ENCODE data around the gene PDE6A.

Gene PDE6A

DNA sequence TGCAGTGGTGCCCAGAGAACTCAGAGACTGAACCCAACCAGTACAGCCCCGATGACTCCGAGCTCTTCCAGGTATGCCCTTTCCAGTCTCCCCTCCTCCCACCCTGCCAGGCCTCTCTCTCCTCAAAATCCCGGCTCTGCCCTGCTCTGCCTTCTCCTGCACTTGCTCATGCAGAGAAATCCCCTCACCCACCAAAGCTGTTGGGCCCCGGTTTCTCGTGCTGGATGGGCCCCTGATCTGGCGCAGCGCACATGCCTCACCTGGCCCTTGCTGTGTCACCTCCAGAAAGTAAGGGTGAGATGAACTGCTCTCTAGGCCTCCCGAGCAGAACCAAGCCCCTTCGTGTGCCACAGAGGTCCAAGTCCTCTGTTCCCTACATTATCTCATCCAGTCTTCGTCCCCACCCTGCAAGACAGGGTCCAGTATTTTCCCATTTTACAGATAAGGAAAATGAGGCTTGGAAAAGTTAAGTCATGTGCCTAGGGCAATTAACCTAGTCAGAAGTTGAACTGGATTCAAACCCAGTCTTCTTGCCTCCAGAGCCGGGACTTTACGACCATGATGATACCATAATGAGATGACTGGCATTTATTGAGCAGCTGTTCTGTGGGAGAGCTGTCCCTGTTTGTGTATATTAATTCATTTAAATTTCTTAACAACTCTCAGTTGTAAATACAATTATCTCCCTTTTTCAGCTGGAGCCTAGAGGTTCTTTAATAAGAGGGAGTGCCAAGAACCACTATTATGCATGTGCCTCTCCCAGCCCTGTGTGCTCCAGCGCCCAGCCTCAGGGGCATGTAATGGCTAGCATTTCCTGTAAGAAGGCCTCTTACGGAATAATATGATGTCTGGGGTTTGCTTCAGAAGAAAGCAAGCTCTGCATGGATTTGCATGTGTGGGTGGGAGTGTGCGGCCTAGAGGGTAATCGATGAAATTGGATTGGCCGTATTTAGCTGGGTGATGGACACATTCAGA is 123.8 kb downstream of the PDE6A start:
- TF ChIP-seq, protein P1, sequence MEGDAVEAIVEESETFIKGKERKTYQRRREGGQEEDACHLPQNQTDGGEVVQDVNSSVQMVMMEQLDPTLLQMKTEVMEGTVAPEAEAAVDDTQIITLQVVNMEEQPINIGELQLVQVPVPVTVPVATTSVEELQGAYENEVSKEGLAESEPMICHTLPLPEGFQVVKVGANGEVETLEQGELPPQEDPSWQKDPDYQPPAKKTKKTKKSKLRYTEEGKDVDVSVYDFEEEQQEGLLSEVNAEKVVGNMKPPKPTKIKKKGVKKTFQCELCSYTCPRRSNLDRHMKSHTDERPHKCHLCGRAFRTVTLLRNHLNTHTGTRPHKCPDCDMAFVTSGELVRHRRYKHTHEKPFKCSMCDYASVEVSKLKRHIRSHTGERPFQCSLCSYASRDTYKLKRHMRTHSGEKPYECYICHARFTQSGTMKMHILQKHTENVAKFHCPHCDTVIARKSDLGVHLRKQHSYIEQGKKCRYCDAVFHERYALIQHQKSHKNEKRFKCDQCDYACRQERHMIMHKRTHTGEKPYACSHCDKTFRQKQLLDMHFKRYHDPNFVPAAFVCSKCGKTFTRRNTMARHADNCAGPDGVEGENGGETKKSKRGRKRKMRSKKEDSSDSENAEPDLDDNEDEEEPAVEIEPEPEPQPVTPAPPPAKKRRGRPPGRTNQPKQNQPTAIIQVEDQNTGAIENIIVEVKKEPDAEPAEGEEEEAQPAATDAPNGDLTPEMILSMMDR (IDR thresholded peaks at IDR 0.05; ENCODE audit: borderline replicate concordance, control extremely low read depth, extremely low read depth, insufficient read depth, missing control alignments) = no peak
- in situ Hi-C loops (cut with MboI; ENCODE audit: low sequenced_read_pairs, unreplicated experiment) = loop anchor here (10.0 kb wide), 1 partner anchor 156 kb away; no protein-coding TSS in a partner anchor
- no peak for DNase-seq (ENCODE audit: low spot score)

DNA sequence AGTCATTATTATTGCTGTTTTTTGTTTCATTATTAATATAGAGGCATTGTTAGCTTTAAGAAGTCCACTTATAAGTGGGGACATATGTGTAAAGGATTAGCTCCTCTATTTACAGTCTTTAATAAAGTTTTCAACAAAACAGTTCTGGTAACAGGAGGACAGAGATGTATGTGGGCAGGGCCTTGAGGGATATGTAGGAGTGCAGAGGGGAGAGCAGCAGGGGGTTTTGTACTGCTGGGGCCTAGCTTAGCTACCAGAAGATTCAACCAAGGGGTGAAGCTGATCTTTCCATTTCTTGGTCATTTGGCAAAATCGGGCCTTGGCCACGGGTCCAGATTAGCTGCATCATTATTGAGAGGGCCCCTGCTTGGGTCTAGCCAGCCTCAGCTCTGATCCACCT is 124.6 kb downstream of the PDE6A start:
- in situ Hi-C loops (cut with MboI; ENCODE audit: low sequenced_read_pairs, unreplicated experiment) = loop anchor here (10.0 kb wide), 1 partner anchor 155 kb away; no protein-coding TSS in a partner anchor
- TF ChIP-seq, protein P1 (IDR thresholded peaks at IDR 0.05; ENCODE audit: borderline replicate concordance, control extremely low read depth, extremely low read depth, insufficient read depth, missing control alignments) = no peak
- DNase-seq (ENCODE audit: low spot score) = no peak

- in situ Hi-C loops (cut with MboI; ENCODE audit: low sequenced_read_pairs, unreplicated experiment) = no loop called here
- DNase-seq (ENCODE audit: low spot score) = no peak
- TF ChIP-seq, protein P1 (IDR thresholded peaks at IDR 0.05; ENCODE audit: borderline replicate concordance, control extremely low read depth, extremely low read depth, insufficient read depth, missing control alignments) = no peak
These were observed 126.5 kb downstream of the PDE6A start for GRCh38 chr5:149818116-149818515.

- in situ Hi-C loops (cut with MboI; ENCODE audit: low sequenced_read_pairs, unreplicated experiment) = no loop called here
- DNase-seq (ENCODE audit: low spot score) = no peak
- TF ChIP-seq, protein P1 (IDR thresholded peaks at IDR 0.05; ENCODE audit: borderline replicate concordance, control extremely low read depth, extremely low read depth, insufficient read depth, missing control alignments) = no peak
These were observed 127.0 kb downstream of the PDE6A start for GRCh38 chr5:149817539-149818060.

DNA sequence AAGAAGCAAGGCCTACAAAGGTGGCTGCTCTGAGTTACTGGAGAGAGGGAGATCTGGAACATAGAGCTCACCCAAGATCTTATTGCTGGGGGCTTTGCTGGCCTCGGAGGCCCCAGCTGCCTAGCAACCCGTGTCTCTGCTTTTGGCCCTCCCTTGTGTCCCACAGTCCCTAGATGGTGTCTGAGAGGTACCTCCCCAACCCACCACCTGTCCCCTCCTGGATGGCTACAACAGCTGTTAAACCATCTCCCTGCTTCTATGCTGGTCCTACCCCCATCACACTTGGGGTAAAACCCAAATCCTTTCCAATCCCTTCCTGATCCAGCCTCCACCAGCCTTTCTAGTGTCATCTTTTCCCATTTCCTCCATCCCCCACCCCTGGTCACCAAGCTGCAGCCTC is 127.9 kb downstream of the PDE6A start:
- in situ Hi-C loops (cut with MboI; ENCODE audit: low sequenced_read_pairs, unreplicated experiment) = no loop called here
- DNase-seq (ENCODE audit: low spot score) = no peak
- TF ChIP-seq, protein P1 (IDR thresholded peaks at IDR 0.05; ENCODE audit: borderline replicate concordance, control extremely low read depth, extremely low read depth, insufficient read depth, missing control alignments) = no peak

DNA sequence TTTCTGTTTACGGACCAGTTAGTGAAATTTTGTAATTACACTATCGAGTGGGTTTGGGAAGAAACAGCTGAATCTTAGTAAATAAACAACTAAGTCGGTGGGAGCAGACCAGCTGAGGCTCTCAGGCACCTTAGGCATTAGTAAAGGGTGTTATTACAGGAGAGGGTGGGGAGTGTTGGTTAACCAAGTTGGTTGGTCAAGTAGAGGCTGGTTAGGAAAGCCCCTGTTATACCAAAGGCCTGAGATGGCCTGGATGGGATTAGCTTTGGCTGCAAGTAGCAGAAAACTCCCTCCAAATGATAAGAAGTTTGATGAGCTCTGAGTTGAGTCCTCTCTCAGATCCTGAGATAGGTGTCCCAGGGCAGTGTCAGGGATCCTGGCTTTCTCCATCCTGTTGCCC is 133.1 kb downstream of the PDE6A start:
- in situ Hi-C loops (cut with MboI; ENCODE audit: low sequenced_read_pairs, unreplicated experiment) = no loop called here
- TF ChIP-seq, protein P1 (IDR thresholded peaks at IDR 0.05; ENCODE audit: borderline replicate concordance, control extremely low read depth, extremely low read depth, insufficient read depth, missing control alignments) = no peak
- DNase-seq (ENCODE audit: low spot score) = no peak

Data from GM13976 (cell line).